HG03097 (cell line): ENCODE data around the gene APBB2.
A peak's percentile ranks its signal among the peaks of the same experiment; 100 is the strongest.

Source experiments
- ATAC-seq: cut with Tn5 transposase; IDR thresholded peaks from one replicate; pipeline ENCODE4 v1.9.1; 2021; ENCODE audit not compliant: unreplicated experiment, low FRiP score

Gene APBB2

DNA sequence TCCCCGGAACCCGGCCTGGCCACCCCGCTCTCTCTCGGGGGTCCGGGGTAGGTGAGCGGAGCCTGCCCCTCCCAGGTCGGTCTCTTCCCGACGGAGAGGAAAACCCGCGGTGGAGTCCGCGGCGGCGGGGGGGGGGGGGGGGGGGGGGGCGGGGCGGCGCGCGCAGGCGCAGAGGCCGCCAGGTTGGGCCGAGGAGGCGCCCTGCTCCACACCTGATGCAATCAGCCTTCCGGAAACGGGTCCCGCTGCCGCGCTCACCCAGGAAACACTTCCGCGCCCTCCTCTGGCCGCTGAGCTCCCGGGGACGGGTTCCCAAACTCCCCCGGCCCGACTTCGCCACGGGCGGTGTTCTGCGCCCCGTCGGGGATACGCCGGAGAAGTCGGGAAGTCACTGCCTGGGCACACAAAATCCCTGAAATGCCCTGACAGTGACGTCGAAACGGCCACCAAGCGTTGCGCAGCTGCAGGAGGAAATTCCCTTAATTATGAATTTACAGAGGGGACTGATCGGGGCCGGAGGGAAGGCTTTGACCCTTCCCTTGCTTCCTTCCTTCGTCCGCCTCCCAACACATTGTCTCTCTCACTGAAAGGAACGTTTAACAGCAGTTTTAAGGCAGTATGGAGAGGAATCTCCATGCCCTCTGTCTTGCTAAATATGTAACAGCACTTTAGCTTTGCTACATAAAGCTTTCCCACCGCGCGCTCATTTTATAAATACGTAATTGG, 2.1 kb upstream of the APBB2 start:
- ATAC-seq: peak; percentile 47

DNA sequence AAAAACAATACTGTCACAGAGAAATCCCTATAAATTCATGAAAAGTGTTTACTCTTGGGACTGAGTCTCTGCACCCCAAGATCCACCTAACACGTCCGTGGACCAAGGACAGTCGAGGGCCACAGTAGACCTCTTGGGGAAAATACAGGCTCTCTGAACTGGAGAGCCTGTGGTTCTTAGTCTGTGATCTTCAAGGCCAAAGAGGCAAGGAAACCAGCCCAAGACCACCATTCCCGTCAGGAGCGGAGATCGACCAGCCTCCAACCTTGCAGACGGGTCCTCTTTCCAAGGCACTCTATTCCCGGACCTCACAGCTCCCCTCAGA, 1.6 kb upstream of the APBB2 start:
- no peak for ATAC-seq

DNA sequence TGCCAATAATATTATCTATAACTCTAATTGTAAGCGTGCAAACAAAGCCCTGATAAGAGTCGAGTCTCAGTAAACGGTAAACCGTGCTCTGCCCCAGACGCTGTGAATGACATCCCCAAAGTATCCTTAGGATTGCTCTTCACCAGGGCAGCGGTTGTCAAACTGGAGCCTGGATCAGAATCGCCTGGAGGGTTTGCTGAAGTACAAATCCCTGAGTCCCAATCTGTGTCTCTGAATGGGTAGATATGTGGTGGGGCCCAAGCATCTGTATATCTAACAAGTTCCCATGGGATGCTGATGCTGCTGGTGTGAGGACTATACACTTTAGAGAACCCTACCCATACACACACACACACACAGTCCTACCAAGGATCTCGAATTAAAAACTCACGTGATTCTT, 813 bp upstream of the APBB2 start:
- no peak for ATAC-seq

DNA sequence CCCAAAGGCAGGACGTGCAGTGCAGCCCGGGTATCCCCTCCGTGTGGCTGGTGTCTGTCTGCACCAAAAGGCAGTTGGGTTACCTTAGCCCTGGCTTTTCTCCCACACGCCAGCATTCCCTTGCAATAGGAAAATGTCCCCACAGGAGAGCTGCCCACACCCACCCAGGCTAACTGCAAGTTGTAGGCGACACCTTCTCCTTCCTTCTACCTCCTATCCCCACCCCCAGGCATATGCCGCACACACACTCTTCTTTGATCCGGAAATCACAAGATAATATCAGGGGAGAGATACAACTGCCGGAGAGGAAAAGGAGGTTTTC, 444 bp upstream of the APBB2 start:
- no peak for ATAC-seq

DNA sequence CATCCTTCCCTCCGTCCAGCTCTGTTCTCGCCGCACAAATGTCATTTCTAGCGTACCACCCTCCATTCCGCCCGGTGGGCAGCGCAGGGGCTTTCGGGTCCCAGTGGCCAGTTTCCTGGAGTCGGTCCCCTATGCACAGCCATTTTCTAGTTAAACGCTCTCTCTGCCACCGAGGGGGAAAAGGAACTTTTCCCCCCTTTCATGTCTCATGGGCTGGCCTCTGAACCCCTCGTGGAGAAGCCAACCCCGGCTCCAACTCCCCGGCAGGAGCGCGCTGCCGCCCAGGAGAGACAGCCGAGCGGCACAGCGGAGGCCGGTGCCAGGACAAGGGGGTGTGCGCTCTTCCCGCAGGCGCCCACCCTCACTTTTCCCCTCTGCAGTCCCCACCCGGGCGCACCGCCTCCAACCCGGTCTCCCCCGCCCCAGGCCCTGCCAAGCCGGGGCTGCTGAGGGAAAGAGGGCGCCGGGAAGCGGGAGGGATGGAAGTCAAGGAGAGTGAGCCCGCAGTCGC, 662 bp downstream of the APBB2 start:
- peak; percentile 3 for ATAC-seq

DNA sequence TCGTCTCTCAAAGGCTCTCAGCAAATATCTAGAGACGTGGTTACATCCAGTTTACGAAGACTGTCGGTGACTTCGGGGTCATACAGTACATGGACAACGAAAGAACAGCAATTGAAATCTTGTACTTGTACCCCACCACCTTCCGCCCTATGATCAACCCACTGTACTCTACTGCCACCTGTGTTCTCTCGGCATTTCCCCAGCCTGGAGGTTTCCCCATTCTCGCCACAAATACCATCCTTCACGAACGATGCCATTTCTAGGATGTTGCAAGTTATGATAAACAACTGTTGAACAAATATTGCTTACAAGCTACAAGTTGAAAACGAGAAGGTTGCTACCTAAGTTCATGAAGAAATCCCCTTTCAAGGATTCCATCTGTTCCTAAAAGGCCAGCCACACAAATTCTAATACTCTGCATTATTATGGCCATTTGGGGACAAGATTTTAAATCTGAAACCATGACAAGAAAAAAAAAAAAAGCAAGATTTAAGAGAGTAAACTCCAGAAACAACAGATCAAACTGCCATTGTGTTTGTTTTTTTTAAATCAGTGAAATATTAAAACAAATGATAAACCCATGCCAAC, 1.6 kb downstream of the APBB2 start:
- no peak for ATAC-seq

DNA sequence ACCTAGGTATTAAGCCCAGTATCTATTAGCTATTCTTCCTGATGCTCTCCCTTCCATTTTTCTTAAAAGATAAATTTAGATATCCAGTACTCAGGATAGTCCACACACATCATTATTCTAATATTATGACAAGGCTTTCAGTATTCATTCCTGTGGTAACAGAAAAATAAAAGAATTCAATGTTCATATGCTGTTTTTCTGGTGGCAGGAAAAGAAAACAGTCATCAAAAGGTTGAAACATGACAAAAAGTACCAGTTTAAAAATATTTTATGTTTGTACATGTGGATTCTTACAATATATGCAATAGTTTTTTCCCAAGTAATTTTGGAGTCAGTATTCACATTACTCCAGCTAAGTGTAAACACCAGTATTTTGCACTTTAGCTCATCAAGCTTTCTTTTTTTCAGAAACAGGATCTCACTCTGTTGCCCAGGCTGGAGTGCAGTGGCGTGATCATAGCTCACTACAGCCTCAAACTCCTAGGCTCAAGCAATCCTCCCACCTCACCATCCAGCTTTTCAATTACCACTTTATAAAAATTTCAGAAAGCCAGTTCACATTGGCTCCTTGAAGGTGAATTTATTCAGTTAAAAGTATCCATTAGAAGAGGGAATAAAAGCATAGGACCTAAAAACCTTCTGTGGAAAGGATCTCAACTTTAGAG, 2.3 kb downstream of the APBB2 start:
- no peak for ATAC-seq

DNA sequence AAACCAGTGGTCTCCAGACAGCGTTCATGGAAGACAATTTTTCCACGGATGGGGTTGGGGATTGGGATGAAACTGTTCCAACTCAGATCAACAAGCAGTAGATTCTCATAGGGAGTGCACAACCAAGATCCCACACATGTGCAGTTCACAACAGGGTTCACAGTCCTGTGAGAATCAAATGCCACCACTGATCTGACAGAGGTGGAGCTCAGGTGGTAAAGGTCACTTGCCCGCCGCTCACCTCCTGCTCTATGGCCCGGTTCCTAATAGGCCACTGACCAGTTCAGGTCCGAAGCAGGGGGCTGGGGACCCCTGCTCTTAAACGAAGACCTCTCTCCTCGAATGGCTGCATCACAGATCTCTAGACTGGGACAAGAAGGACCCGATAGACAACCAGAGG, 4.4 kb downstream of the APBB2 start:
- no peak for ATAC-seq

DNA sequence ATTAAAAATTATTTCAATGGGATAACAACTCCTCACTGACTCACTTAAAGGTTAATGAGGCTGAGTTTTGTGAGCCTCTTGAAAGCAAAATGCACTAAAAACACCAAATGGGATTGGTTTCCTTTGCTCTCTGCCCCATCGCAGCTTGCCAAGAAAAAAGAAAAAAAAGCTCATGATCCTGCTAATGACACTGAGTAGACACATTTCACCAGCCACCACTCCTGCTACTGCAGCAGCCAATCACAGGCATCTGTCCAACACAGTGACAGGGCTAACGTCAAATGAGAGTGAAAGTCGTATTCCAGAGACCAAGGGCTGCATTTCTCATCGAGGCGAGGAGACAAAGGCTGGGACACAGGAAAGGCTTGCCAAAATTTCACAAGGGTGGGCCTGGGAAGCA, 5.2 kb downstream of the APBB2 start:
- no peak for ATAC-seq

DNA sequence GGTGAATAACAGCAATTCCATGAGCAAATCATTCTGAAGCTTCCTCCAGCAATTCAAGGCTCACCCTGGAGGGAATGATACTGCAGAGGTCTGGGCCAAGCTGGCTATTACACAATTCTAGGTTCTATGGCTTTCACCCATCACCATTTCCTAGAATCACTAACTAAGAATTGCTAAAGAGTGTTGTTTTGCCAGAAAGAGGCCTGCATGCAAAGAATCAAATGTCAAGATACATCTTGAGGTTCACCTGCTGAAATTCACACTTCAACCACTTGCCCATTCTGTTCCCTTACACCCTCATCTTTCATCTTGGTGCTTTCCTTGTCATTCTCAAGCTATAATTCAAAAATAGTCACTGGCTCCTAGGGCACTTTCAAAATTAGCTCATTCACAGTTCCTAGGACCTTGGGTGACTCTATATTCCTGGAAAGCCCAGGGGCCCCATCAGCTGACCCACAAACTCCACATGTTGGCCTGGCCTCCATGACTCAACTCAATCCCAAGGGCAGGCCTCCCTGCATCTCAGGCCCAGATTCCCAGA, 7.0 kb downstream of the APBB2 start:
- no peak for ATAC-seq

DNA sequence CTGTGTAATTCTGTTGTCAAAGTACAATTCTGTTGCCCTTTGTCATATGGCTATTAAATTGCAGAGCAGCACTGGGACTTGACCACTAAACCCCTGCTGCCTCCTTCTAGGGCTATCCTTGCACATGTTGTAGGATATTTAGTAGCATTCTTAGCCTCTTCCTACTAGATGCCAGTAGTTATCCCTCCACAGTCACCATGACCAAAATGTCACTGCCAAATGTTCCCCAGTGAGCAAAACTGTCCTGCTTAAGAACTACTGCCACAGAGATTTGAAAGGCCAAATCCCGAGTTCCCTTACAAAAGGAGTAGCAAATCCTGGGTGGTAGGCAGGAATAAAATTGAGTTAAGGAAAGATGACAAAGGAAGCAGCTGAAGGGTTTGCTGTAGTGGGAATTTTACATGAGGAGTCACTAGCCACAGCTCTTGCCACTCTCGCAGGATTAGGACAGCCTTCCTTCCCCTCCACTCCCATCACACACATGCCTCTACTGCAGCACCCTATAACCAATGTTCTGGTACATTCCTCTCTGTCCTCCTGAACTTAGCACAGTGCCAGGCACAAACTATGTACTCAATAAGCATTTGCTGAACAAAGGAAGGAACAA, 8.4 kb downstream of the APBB2 start:
- no peak for ATAC-seq

DNA sequence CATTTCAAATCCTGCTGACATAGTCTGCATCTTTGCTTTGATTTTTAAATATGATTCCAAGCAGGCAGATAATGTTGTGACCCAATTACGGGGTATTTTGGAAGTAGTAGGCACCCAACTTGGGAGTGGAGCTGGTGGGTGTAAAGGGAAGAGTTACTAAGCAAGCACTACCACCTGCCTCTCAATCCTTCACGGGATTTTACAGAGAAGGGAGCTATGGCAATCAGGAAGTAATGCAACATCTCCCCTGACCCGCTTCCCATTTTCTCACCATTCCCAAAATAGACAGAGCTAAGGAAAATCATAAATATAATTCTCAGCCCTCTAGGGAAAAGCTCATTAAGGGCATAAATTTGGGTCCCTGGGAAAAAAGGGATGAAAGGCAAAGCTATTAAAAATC, 9.2 kb downstream of the APBB2 start:
- no peak for ATAC-seq

DNA sequence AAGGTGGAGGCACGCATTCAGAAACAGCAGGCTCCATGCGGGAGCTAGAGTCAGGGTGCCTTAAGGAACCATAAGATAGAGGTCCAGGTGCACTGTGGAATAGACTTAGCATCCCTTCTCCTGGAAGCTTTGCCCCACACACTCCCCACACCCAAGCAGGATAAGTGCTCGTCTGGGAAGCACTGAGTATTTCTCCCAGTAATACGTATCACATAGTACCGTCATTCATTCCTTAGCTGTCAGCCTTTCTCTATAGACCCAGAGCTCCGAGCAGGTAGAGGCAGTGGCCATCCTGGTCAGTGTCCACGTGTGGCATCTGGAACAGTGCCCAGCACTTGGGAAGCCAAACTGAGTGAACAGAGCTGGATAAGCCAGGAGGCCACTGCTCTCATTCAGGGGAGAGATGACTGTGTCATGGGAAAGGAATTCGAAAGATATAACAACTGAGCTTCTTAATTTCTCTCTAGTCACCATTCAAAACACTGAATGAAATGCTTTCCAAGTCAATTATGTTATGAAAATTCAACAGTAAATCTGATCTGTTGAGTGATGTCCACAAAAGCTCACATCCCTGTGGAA, 9.9 kb downstream of the APBB2 start:
- no peak for ATAC-seq

DNA sequence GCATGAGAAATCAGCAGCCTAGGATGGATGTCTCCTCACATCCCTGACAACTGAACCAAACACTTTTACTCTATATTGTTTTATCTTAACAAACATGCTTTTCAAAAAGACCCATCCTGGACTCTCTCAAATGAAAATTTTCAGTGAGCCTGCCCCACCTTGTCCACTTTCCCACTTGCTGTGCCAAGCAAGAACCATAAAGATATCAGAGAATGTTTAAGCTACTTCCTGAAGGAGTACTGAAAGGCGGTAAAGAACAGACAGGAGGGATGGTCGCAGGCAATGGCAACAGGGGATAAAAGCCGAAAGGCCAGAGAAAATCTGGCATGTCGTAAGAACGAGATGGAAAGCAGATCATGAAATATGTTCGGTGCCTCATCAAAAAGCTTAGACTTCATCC, 10.5 kb downstream of the APBB2 start:
- no peak for ATAC-seq

DNA sequence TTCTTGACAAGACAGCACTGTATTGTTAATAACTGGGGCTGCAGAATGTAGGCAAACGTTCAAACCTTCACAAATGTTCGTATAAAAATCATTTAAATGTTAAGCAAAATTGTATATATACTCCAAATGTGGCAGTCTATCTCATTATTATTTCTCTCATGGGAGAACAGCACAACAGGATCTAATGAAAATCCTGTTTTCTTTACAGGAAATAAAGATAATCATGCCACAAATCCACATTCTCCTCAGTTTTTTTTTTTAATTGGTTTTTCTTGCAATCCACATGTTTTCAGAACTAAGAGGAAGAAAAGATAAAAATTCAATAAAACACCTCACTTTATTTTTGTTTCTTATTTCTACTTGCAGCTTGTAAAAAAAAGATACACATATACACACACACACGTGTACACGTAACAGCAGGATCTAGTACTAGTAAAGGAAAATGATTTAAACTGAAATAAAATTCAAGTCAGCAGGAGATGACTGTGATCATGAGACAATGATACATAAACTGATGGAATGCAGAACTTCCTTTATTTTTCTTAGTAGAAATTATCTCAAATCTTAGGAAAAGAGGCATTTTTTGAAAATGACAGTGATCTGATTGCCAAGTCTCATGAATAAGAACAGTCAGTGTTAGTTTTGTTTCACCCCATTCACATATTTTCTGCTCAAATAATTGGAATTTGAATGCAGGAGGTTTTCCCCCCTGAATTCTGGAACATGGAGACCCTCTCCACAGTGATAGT, 11.3 kb downstream of the APBB2 start:
- ATAC-seq: no peak

DNA sequence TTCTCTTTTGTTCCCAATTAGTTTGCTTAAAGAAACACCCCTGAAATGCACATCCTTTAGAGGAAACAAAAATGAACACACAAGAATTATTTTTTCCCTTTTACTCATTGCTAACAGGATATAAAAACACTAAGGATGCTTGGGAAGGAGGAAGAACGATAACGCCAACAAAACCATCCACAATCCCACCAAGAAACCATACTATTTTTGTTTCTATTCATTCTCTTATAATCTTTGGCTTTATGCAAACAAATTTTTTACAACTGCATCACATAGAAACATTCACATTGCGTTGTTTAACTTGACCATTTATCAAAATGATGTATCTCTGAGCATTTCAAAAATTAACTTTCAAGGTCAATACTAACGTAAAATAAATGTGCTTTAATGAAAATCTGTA, 12.0 kb downstream of the APBB2 start:
- ATAC-seq: no peak

DNA sequence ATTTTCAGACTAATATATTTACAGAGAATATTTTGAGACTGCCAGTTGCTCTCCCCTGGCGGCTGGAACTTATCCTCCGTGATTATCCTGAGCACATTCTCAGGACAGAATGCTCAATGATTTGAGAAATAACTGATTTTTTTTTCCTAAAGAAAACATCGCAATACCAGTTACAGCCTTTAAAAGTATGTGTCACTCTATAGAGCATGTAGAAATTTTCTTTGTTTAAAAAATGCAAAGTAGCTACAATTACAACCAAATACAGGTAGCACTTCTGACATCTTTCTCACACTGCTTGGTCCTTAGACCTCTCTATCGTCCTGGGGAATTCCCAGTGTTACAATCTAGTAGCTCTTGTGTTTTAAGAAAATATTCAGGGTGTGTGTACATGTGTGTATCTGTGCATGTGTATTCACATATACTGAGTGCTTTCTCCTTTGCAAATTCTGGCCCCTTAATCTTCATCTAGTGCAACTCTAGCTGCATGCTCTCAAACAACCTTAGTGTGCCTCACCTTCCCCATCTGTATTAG, 13.8 kb downstream of the APBB2 start:
- no peak for ATAC-seq

DNA sequence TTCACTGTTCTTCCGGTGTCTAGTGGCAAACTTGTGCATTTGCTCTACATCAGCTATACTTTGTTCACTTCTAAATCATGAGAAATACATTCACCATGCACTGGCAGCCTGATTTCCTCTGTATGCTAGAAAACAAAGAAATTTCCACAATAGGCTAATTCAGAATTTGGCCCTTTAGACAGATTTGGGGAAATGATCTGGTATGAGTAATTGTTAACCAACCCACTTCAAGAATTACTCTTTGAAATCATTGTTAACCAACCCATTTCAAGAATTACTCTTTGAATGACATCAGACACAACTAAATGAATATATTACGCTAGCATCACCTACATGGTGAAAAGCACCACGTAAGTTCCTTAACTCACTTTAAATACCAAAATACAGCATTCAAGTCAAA, 14.6 kb downstream of the APBB2 start:
- ATAC-seq: no peak

DNA sequence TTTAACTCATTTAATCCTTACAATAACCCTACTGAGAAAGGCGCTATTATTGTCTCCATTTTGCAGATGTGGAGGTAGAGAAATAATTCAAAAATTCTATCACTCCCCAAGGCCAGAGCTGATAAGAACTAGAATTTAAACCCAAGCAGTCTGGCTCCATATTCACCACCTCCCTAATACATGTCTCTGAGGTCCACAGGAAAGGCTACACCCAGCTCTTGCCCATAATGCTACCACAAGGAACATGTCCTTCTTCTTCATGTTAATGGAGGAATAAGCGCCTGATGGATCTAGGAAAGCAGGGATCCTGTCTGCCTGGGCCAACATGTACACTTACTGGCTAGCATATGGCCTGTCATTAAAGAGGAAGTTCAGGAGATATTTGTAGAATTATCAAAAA, 16.3 kb downstream of the APBB2 start:
- no peak for ATAC-seq

DNA sequence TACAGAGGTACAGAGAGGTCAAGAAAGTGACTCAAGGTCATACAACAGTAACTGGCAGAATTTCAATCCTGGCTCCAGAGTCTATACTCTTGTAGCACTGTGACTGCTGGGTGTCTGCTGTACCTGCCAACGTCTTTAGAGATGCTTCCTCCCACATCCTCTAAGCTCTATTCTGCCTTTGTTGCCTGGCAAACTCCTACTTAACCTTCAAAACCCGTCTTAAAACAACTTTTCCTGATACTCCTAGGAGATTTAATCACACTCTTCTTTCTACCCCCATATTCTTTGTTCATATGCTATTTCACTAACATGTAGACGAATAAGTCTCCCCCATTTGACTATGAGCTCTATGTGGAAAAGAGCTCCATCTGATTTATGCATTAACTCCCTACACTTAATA, 16.8 kb downstream of the APBB2 start:
- no peak for ATAC-seq
